Peyer's patch (tissue), 4 donors: Measurements from ENCODE around the gene CFD.

Experiments used
- CTCF ChIP-seq, 6 experiments: fragments of 450-650 bp in 4 of 6; fragments of 200-600 bp in 2 of 6; sonication (generic) in 1 of 6; IDR thresholded peaks; one replicate each; pipeline ENCODE4 v1.5.1; 2017 to 2019; ENCODE audit warnings: antibody characterized with exemption in 6 of 6, mild to moderate bottlenecking in 3 of 6, moderate library complexity in 1 of 6
- POLR2A ChIP-seq, 2 donors: fragments of 450-650 bp; IDR thresholded peaks; one replicate each; pipeline ENCODE4 v1.5.1; 2017; ENCODE audit warnings: antibody characterized with exemption in 2 of 2, mild to moderate bottlenecking in 2 of 2, moderate library complexity in 2 of 2

- TF ChIP-seq CTCF (IDR thresholded peaks at IDR 0.05) (no peak), POLR2A (IDR thresholded peaks at IDR 0.05) (no peak)
Measured at GRCh38 chr19:813219-814151, 46.0 kb upstream of the CFD start.
